ENCODE results near the gene TBPL1. TPM values are rescaled to one million over a fixed set of nuclear protein-coding genes. Genes with fewer than 3 reads are reported as not detected.

The TBPL1 gene
- total RNA-seq, 3 donors from 2014 or later, result 16.6 to 25.4 (median 23.3) TPM

DNA sequence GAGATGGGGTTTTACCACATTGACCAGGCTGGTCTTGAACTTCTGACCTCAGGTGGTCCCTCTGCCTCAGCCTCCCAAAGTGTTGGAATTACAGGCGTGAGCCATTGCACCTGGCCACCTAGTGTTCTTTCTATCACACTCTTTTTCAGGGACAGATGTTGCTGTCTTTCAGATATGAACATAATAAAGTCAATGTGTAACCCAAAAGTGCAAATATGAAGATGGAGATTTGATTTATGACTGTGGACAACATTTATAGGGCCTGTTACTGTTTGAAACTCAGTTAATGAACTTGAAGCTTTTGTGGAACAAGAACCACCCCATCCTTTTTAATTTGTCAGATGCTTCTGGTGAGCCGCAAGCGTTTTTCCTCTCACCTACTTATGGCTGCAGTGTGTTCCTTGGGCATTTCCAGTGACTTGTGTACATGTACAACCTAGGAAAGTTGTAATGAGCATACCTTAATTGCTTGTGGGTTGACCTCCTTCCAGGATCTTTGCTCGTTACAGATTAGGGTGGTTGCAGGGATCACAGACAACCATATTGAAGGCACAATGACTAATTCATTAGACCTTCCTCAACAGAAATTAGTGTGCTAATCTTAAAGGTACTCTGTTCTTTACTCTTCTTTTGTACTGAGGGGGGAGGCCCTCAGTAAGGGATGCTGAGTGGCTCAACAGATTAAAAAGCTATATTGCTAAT is 6.8 kb downstream of the TBPL1 start:
- Histone ChIP-seq H3K4me1 (ENCODE audit: low read depth) (peaks cover 12% of the 10 kb centered on the region), H3K36me3 (ENCODE audit: low read depth) (no peaks in the 10 kb centered on the region), H3K9me3 (no peaks in the 10 kb centered on the region), H3K4me3 (no peak overlapping the region)
- peak; percentile 68 for ATAC-seq
- intact Hi-C loops (cut with DNase I, micrococcal nuclease), result no loop called here
- TF ChIP-seq, protein P1, sequence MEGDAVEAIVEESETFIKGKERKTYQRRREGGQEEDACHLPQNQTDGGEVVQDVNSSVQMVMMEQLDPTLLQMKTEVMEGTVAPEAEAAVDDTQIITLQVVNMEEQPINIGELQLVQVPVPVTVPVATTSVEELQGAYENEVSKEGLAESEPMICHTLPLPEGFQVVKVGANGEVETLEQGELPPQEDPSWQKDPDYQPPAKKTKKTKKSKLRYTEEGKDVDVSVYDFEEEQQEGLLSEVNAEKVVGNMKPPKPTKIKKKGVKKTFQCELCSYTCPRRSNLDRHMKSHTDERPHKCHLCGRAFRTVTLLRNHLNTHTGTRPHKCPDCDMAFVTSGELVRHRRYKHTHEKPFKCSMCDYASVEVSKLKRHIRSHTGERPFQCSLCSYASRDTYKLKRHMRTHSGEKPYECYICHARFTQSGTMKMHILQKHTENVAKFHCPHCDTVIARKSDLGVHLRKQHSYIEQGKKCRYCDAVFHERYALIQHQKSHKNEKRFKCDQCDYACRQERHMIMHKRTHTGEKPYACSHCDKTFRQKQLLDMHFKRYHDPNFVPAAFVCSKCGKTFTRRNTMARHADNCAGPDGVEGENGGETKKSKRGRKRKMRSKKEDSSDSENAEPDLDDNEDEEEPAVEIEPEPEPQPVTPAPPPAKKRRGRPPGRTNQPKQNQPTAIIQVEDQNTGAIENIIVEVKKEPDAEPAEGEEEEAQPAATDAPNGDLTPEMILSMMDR (IDR thresholded peaks at IDR 0.05), result no peak
- no peak for DNase-seq

DNA sequence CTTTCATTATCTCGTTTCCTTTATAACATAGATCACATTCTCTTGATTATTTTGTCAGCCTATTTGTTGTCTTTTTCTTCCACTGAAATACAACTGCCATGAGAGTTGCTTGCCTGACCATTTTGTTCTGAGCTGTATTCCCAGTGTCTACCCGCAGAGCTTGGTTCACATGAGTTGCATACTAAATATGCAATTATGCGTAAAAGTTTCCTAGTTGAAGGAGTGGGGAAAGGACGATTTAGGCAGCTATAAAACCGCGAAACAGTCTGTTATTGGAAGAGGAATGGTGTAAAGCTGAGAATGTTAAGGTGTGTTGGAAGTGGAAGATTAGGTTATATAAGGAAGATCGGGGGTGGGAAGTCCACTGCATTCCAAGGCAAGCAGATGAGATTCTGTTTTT is 8.8 kb downstream of the TBPL1 start:
- Histone ChIP-seq H3K36me3 (ENCODE audit: low read depth) (no peaks in the 10 kb centered on the region), H3K9me3 (no peaks in the 10 kb centered on the region), H3K4me3 (no peak overlapping the region), H3K4me1 (ENCODE audit: low read depth) (peaks cover 17% of the 10 kb centered on the region)
- DNase-seq (no peak), ATAC-seq (no peak)
- TF ChIP-seq, protein P1 (IDR thresholded peaks at IDR 0.05), result no peak
- intact Hi-C loops (cut with DNase I, micrococcal nuclease), result no loop called here

DNA sequence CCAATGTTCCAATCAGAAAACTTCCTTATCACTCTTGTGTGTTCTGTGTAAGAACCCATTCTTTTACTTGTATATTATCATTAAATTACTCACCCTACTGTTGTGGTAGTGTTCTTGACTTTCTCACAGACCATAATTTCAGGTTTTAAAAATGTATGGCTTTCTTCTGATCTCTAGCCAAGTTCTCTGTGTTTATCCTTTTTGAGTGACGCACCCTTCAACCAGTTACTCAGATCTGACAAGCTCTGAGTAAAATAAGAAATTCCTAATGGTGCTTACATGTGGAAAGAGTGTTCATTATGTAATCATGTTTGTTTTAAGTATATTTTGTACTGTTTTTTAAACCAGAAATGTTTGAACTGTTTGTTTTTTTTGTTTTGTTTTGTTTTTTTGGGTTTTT is 11.0 kb downstream of the TBPL1 start:
- intact Hi-C loops (cut with DNase I, micrococcal nuclease), result no loop called here
- ATAC-seq (peak; percentile 65), DNase-seq (no peak)
- peaks cover 19% of the 10 kb centered on the region for H3K4me1 ChIP-seq (ENCODE audit: low read depth)
- H3K4me3 ChIP-seq, result no peak overlapping the region
- H3K36me3 ChIP-seq (ENCODE audit: low read depth), result no peaks in the 10 kb centered on the region
- no peaks in the 10 kb centered on the region for H3K9me3 ChIP-seq
- TF ChIP-seq, protein P1 (IDR thresholded peaks at IDR 0.05), result no peak

DNA sequence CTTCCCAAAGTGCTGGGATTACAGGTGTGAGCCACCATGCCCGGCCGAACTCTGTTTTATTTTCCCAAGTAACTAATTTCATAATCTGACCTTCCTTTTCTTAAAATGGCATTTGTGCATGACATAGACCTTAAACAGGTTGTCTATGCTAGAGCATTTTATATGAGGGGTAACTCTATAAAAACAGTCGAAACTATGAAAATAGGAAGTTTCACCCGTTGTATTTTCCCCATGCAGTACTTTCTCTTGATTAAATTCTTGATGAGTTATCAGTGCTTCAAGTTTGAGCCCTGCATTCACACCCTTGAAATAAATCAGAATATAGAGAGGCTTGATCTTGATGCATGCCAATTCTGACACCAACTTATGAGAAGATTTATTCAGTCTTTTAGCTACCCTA is 11.7 kb downstream of the TBPL1 start:
- Histone ChIP-seq H3K36me3 (ENCODE audit: low read depth) (no peaks in the 10 kb centered on the region), H3K4me1 (ENCODE audit: low read depth) (peaks cover 13% of the 10 kb centered on the region), H3K9me3 (no peaks in the 10 kb centered on the region), H3K4me3 (no peak overlapping the region)
- ATAC-seq (no peak), DNase-seq (no peak)
- TF ChIP-seq, protein P1 (IDR thresholded peaks at IDR 0.05), result no peak
- intact Hi-C loops (cut with DNase I, micrococcal nuclease), result no loop called here

DNA sequence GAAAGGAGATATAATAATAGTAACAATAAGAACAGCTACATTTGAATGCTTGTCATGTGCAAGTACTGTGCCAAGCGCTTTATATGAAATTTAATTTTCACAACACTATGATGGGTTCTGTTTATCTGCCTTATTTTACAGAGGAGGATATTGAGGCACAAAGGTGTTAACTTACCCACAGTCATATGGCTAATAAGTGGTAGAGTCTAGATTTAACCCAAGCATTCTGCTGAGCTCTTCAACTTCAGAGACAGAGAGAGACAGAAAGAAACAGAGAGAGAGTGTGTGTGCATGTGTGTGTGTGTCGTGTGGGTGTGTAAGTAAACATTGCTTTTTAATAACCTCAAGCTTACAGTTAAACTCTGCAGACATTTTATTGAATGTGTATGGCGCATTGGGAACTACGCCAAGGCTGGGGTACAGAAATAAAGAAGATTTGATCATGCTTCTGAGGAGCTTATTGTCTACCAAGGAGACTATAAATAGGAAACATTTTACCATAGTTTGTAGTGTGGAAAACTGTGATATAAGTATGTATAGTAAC is 12.9 kb downstream of the TBPL1 start:
- intact Hi-C loops (cut with DNase I, micrococcal nuclease), result no loop called here
- peaks cover 13% of the 10 kb centered on the region for H3K4me1 ChIP-seq (ENCODE audit: low read depth)
- TF ChIP-seq, protein P1 (IDR thresholded peaks at IDR 0.05), result no peak
- DNase-seq, result peak in 1 of 3 donors; percentile 79
- no peaks in the 10 kb centered on the region for H3K36me3 ChIP-seq (ENCODE audit: low read depth)
- no peaks in the 10 kb centered on the region for H3K9me3 ChIP-seq
- peak; percentile 81 for ATAC-seq
- H3K4me3 ChIP-seq, result no peak overlapping the region

Measured in mucosa of descending colon (tissue), 3 donors.